Kidney (tissue), 14 donors: ENCODE results near the gene MZT2B. TPM values are rescaled to one million over a fixed set of nuclear protein-coding genes. Genes with fewer than 3 reads are reported as not detected.
A peak's percentile ranks its signal among the peaks of the same experiment; 100 is the strongest.

Experiments
- DNase-seq, 5 donors: peaks; one replicate each; pipeline ENCODE4 v3.0.0-alpha.2; 2013 to 2020
- FAIRE-seq: peaks from 2 replicates; lab custom pipeline; 2012; peaks lifted over from hg19 to GRCh38; lab: Jason Lieb, UNC
- H3K27ac ChIP-seq, 2 donors: one replicate each; pipeline ENCODE4 v1.7.0; 2013; ENCODE audit warnings: low read depth in 2 of 2, low read length in 2 of 2, inconsistent platforms in 1 of 2
- H3K27me3 ChIP-seq: one replicate; pipeline ENCODE4 v1.7.1; 2013; ENCODE audit warnings: low read length, inconsistent platforms; ENCODE audit not compliant: control insufficient read depth, insufficient read depth
- H3K36me3 ChIP-seq, 3 donors: one replicate each; pipeline versions ENCODE4 v1.7.0 to v1.7.1; 2013; ENCODE audit warnings: low read length in 3 of 3, control low read depth in 1 of 3, inconsistent platforms in 1 of 3; ENCODE audit not compliant: insufficient read depth in 3 of 3, control insufficient read depth in 2 of 3
- H3K4me1 ChIP-seq, 3 donors: one replicate each; pipeline versions ENCODE4 v1.7.0 to v1.7.1; 2013; ENCODE audit warnings: low read length in 3 of 3, inconsistent platforms in 1 of 3, low read depth in 1 of 3; ENCODE audit not compliant: control insufficient read depth in 2 of 3, insufficient read depth in 2 of 3
- H3K4me3 ChIP-seq, 3 donors: one replicate each; pipeline versions ENCODE4 v1.7.0 to v1.8.1; 2013; ENCODE audit warnings: low read length in 3 of 3, control low read depth in 1 of 3, inconsistent platforms in 1 of 3
- H3K9ac ChIP-seq, 3 donors: one replicate each; pipeline versions ENCODE4 v1.7.0 to v1.7.1; 2013; ENCODE audit warnings: low read length in 3 of 3, control low read depth in 1 of 3, inconsistent platforms in 1 of 3
- H3K9me3 ChIP-seq, 3 donors: one replicate each; pipeline versions ENCODE4 v1.7.0 to v1.7.1; 2013; ENCODE audit warnings: low read length in 3 of 3, control low read depth in 1 of 3, inconsistent platforms in 1 of 3; ENCODE audit not compliant: control insufficient read depth in 2 of 3, insufficient read depth in 1 of 3
- CTCF ChIP-seq: IDR thresholded peaks from 3 replicates; pipeline ENCODE4 v1.5.1; 2012; ENCODE audit warnings: mild to moderate bottlenecking, moderate library complexity, borderline replicate concordance; ENCODE audit not compliant: insufficient read depth; ENCODE audit errors: extremely low read depth
- intact Hi-C: fragments of 100-400 bp; cut with DNase I; formaldehyde crosslinking; loops from one replicate; pipeline ENCODE4 v1.11.1; 2022
- polyA plus RNA-seq: library from polyadenylated mRNA; stranded (reverse); fragments of 350-450 nt; fragmentation: Illumina TruSeq; extraction: RNeasy Lipid Tissue Mini Kit (QIAGEN cat#74804); gene quantifications from one replicate; pipeline ENCODE4 v1.2.3, GENCODE V29; 2014; ENCODE audit warnings: low read depth, low replicate concordance; ENCODE audit not compliant: insufficient read depth
- total RNA-seq: library from RNA; stranded (reverse); fragmentation: NEBNext Ultra II Directional; extraction: Animal tissue kit (Norgen Biotek cat#: 25700); gene quantifications from one replicate; pipeline ENCODE4 v1.2.1, GENCODE V29; 2021
- donor health status: control.
- donor health status: control.
- donor health status: control.
- donor health status: control.
- donor health status: control.
- donor health status: DM: yes; HTN: yes; CAD: no.
- donor health status: Normal renal cell carcinoma (clear cell type).

MZT2B gene
- total and polyA plus RNA-seq, 2 donors from 2014 or later: 160 to 354 TPM

- no peak for TF ChIP-seq CTCF
- no peak overlapping the region for H3K4me3 ChIP-seq
- no peaks in the 10 kb centered on the region for H3K36me3 ChIP-seq
- no peaks in the 10 kb centered on the region for H3K9me3 ChIP-seq
- H3K27me3 ChIP-seq: no peaks in the 10 kb centered on the region
- FAIRE-seq: no peak
- no peak overlapping the region for H3K27ac ChIP-seq
- intact Hi-C loops: loop anchor here (10.0 kb wide), 2 partner anchors 151 to 1301 kb away; no protein-coding TSS in a partner anchor
- peak in 4 of 5 donors; percentile 67 to 85 (median 70) for DNase-seq
- H3K9ac ChIP-seq: no peak overlapping the region
- H3K4me1 ChIP-seq: peaks cover 0 to 12% (median 0%) of the 10 kb centered on the region in 3 donors
Measured at GRCh38 chr2:130183512-130184373, 1.7 kb downstream of the MZT2B start.

- Histone ChIP-seq H3K9ac (no peak overlapping the region), H3K4me3 (no peak overlapping the region), H3K27me3 (no peaks in the 10 kb centered on the region), H3K27ac (no peak overlapping the region), H3K36me3 (no peaks in the 10 kb centered on the region), H3K9me3 (no peaks in the 10 kb centered on the region), H3K4me1 (peaks cover 0 to 11% (median 0%) of the 10 kb centered on the region in 3 donors)
- DNase-seq (no peak), FAIRE-seq (no peak)
- no peak for TF ChIP-seq CTCF
- intact Hi-C loops: loop anchor here (10.0 kb wide), 2 partner anchors 149 to 1299 kb away; no protein-coding TSS in a partner anchor
Measured at GRCh38 chr2:130185436-130185835, 3.4 kb downstream of the MZT2B start.

- Histone ChIP-seq H3K9me3 (no peaks in the 10 kb centered on the region), H3K36me3 (no peaks in the 10 kb centered on the region), H3K27me3 (no peaks in the 10 kb centered on the region), H3K27ac (no peak overlapping the region), H3K4me1 (peaks cover 0 to 8% (median 0%) of the 10 kb centered on the region in 3 donors), H3K4me3 (no peak overlapping the region), H3K9ac (no peak overlapping the region)
- FAIRE-seq (no peak), DNase-seq (no peak)
- intact Hi-C loops: loop anchor here (10.0 kb wide), 2 partner anchors 149 to 1299 kb away; no protein-coding TSS in a partner anchor
- TF ChIP-seq CTCF: no peak
Measured at GRCh38 chr2:130185896-130186295, 3.8 kb downstream of the MZT2B start.
